ENCODE results near the gene TIPARP.
"Not testable (repeated sequence)": the region's sequence is repeated elsewhere in the genome, so short reads cannot be mapped to it uniquely, and the experiment has no call there.

Gene TIPARP

DNA sequence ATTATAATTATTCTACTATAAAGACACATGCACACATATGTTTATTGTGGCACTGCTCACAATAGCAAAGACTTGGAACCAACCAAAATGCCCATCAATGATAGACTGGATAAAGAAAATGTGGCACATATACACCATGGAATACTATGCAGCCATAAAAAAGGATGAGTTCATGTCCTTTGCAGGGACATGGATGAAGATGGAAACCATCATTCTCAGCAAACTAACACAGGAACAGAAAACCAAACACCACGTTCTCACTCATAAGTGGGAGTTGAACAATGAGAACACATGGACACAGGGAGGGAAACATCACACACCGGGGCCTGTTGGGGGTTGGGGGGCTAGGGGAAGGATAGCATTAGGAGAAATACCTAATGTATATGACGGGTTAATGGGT, 62.7 kb downstream of the TIPARP start:
- not testable (repeated sequence) for DNase-seq (ENCODE audit: low read depth in 1 of 2, low spot score in 1 of 2)

DNA sequence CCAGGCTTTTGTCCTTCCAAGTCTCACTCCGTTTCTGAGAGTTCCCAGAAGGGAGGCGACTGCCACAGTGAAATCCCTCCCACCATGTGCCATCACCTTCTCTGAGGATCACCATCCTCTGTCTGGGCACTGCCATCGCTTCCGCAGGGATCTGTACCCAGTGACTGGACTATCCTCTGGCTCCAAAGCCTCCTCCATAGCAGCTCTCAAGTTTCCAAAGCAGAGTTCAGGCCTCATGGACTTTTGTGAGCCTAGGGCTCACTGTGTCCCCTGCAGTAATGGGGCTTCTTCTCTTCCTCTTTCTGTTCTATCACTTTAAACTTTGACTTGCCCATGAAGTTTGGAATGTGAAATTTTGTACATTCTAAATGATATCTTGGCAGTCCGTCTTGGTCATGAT, 63.9 kb downstream of the TIPARP start:
- no peak for DNase-seq (ENCODE audit: low read depth in 1 of 2, low spot score in 1 of 2)

DNA sequence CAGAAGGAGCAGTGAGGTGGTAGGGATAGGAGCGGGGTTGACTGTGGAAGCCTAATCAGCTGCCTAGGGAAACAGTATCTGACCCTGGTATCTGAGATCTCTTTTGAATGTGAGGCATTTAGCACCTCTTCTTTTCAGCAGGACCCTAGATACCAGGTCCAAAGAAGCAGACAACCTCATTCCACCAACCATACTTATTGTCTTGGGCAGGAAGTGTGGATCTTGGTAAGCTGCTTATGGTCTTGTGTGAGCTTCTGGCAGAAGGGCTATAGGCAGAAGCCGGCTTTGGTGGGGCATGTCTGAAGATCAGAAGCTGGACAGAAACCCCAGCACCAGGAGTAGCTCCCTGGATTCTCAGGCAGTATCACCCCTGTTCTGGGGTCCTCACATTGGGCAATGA, 65.6 kb downstream of the TIPARP start:
- no peak for DNase-seq (ENCODE audit: low read depth in 1 of 2, low spot score in 1 of 2)

DNA sequence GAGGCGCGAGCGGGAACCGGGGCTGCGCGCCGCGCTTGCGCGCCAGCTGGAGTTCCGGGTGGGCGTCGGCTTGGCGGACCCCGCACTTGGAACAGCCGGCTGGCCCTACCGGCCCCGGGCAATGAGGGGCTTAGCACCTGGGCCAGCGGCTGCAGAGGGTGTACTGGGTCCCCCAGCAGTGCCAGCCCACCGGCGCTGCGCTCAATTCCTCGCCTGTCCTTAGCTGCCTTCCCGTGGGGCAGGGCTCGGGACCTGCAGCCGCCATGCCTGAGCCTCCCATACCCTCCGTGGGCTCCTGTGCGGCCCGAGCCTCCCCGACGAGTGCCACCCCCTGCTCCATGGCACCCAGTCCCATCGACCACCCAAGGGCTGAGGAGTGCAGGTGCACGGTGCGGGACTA, 66.2 kb downstream of the TIPARP start:
- DNase-seq (ENCODE audit: low read depth in 1 of 2, low spot score in 1 of 2): not testable (repeated sequence)

DNA sequence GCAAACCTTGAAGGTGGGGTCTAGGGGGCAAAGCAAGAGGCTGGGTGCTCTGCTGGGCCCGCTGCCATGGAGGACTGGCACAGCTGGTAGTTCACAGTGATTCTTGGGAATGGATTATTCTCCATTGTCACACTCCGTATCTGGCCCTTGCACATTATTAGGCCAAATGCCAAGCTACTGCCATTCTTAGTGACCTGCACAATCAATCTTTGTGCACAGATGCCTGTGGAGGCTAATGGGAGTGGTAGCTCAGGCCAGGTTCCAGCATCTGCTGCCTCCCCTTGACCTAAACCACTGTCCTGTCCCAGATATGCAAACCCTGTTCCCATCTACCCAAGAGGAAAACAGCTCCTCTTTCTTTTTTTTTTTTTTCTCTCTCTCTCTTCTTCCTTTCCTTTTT, 67.5 kb downstream of the TIPARP start:
- DNase-seq (ENCODE audit: low read depth in 1 of 2, low spot score in 1 of 2): no peak

DNA sequence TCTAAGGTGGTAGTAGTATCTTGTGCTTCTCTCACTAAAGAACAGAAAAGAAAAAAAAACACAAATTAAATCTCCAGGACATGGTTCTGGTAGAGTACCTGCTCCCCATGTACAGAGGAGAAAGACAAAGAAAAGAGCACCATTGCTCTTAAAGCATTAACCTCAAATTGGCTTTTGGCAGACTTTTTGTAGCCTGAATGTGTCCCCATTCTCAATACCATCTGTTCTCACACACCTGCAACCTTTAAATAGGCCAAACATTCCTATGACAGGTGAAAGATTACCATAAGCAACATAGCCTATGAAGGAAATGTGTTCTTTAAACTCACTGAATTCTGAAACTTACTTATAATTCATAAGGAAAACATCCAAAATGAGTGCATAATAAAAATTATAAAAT, 68.0 kb downstream of the TIPARP start:
- DNase-seq (ENCODE audit: low read depth in 1 of 2, low spot score in 1 of 2): no peak

DNA sequence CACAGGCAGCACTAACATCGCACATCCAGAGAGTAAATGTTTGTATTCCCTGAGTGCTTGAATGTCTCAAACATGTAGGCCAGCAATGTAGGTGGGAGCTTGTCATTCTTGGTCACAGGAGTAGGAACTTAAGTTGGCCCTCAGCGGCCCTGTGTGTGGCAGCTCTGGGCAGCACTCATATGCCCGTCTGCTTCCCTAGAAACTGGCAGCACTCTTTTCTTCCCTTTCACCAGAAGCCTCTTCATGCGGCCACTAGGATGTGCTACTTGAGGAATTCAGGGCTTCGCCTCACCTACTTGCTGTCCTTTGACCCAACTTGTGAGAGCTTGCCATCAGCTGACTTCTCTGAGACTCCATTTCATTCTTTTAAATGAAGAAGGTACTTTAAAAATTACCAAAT, 69.5 kb downstream of the TIPARP start:
- DNase-seq (ENCODE audit: low read depth in 1 of 2, low spot score in 1 of 2): no peak

DNA sequence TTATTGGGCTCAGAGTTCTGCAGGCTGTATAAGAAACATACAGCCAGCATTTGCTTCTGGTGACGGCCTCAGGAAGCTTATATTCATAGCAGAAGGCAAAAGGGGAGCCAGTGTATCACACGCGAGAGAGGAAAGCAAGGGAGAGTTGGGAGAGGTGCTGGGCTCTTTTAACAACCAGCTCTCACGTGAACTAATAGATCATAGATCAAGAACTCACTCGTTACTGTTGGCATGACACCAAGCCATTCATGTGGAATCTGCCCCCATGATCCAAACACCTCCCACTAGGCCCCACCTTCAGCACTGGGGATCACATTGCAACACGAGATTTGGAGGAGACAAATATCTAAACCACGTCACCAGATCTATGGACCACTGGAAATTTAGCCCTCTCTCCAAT, 70.2 kb downstream of the TIPARP start:
- no peak for DNase-seq (ENCODE audit: low read depth in 1 of 2, low spot score in 1 of 2)

DNA sequence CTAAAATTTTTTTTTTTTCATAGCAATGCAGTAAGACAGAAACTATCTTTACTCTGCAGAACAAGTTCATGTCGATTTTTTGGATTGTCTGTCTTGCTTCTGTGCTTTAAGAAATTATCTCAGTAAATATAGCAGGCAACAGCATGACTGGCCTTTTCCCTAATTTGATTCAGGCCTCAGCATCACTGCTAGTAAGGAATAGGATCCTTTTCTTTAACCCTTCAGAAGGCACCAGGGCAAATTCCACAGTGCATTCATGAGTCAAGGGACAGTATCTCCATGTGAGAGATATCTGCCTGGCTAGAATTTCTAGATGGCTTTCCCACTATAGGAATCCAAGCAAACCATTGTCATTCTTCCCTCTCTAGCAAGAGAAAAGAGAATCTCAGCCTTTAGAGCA, 71.4 kb downstream of the TIPARP start:
- no peak for DNase-seq (ENCODE audit: low read depth in 1 of 2, low spot score in 1 of 2)

DNA sequence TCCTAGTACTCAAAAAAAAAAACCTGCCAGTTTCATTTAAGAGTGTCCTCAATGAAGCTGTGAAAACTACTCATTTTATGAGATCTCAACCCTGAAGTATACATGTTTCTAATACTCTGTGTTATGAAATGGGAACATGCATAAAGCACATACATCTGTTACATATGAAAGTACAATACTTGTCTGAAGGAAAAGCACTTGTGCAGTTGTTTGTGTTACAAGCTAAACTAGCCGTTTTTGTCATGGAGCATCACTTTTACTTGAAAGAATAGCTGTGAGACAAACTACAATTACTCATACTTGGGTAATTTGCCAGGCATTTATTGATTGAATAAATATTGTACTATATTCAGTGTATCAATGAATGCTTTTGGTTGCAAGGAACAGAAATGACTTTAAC, 72.7 kb downstream of the TIPARP start:
- no peak for DNase-seq (ENCODE audit: low read depth in 1 of 2, low spot score in 1 of 2)

DNA sequence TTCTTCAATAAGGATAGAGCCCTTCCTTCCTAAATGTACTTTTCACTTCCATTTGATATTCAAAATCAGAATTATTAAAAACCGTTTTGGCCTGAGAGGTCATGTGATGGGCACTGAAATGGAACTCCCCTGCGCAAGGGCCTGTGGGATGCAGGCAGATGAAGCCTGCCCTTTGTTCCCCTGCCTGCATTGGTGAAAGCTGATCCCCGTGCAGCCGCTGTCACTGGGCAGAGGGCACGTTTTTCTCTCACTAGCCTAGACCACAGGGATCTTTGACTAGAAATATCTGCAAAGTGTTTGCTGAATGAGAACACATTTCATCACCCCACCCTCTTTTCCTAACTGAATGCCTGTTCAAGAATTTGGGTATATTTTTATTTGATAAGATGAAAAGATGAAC, 74.9 kb downstream of the TIPARP start:
- no peak for DNase-seq (ENCODE audit: low read depth in 1 of 2, low spot score in 1 of 2)

DNA sequence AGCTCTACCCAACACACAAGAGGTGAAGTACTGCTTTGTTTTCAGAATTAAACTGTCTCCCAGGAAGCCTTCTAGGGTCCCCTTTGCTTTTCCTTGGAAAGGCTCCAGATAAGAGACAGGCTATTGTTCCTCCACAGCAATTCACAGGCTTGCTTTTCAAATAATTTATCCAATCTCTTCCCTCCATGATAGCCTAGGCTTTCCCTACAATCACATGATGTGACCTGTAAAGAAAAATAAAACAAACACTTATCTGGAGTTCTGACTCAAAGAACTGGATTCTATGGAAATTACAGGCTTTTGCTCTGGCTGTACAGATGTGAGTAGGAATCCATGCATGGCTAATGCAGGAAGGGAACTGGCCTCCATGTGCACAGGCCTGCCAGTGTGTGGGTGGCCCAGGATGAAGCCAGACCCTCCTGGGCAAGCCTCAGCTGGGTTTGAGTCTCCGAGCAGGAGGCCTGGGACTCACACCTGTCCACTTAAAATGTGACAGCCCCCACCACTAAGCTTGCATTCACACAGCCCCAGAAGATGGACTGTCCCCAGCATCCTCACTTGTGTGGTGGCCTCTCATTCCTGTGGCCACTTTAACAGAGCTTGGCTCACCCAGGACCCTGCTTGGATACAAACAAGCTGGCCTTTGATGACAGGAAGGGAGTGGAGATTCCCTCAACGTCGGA, 75.9 kb downstream of the TIPARP start:
- no peak for DNase-seq (ENCODE audit: low read depth in 1 of 2, low spot score in 1 of 2)

DNA sequence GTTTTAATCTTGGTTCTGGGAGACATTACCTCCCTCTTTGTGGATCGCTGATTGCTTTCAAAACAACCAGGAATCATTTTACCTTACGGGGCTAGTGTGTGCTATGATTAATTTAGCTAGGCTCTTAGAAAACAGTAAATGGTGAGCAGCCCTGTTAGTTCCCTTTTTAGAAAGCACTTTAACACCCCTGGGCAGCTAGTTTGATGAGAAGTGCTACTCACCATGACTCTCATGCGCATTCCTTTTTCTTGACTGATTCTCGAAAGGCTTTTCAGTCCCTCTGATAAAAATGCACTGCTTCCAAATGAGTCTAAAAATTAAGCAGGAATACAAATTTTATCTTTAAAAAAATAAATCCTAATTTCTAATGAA, 76.5 kb downstream of the TIPARP start:
- DNase-seq (ENCODE audit: low read depth in 1 of 2, low spot score in 1 of 2): no peak

DNA sequence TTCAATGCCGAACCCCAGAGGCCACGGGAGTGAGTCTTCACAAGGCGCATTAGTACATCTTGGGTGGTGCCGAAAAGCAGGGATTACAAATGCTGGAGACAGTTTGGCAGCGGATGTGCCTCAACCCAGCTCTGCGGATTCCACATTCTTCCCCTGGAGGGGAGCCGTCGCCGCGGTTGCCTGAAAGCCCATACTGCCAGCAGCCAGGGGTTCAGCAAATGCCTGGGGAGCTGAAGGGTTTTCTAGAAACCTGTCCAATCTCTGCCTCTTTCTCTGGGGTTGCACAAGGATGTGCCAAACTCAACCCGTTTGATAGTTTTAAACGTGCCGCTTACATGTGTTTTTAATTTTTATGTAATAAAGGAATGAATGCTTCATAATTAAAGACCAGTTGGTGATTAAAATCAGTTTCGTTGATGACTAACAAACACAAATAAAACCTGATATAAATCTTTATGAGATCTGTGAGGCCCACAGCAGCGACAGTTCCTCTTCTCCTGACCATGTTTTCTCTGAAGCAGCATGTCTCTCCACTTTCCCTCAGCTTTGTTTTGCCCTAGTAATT, 77.2 kb downstream of the TIPARP start:
- no peak for DNase-seq (ENCODE audit: low read depth in 1 of 2, low spot score in 1 of 2)

Data from stimulated activated CD4-positive, alpha-beta T cell treated with anti-CD3 and anti-CD28 coated beads, Interleukin-15, amount 100 ng/mL, for 1 hour (primary cell).